ENCODE results near the gene GOLGA6C. TPM values are rescaled to one million over a fixed set of nuclear protein-coding genes. Genes with fewer than 3 reads are reported as not detected.
"Not testable (repeated sequence)": the region's sequence is repeated elsewhere in the genome, so short reads cannot be mapped to it uniquely, and the experiment has no call there.

The GOLGA6C gene
- polyA plus RNA-seq, 1 donor (not counting 4 experiments of a cell fraction or from before 2014, with no cell fraction given), result not detected

DNA sequence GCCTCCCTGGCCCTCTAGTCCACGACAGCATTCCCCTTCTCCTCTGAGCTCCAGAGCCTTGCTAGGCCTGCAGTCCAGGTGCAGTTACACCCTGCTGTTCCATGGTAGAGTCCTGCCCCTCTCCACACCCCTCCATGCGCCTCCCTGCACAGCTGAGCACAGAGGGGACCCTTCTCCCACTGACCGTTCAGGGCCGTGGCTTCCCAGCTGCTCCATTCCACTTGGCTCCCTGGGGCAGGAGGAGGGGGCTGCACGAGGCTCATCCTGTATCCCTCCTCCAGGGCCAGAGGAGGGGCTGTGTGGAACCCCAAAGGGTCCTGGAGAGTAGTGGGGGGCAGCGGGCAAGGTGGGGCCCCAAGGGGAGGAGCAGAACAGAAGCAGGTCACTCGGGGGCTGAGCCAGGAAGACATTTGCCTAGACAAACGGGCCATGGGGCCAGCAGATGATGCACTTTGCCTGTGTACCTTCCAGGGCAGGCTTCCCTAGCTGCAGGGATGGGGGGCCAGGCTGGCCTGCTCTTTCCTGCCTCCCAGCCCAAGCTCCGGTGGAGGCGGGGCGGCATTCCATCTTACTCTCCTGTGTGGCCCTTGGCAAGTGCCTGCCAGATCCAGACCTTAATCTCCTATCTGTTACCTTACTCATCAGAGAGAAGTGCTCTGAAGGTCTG is 20.7 kb upstream of the GOLGA6C start:
- no peaks in the 10 kb centered on the region for H3K4me1 ChIP-seq (ENCODE audit: control insufficient read depth, extremely low read depth, insufficient read depth, low read length)
- no peaks in the 10 kb centered on the region for H3K9me3 ChIP-seq (ENCODE audit: control insufficient read depth, low read depth, low read length)
- H3K79me2 ChIP-seq (ENCODE audit: control insufficient read depth, insufficient read depth, low read length), result no peaks in the 10 kb centered on the region
- DNase-seq (ENCODE audit: low read depth, low spot score), result no peak
- H3K27me3 ChIP-seq (ENCODE audit: control insufficient read depth, extremely low read depth, insufficient read depth, low read length), result peaks cover 44% of the 10 kb centered on the region
- H3K36me3 ChIP-seq (ENCODE audit: control insufficient read depth in 2 of 2, extremely low read depth in 1 of 2, insufficient read depth in 2 of 2, low read length in 2 of 2), result no peaks in the 10 kb centered on the region
- H3K4me3 ChIP-seq (ENCODE audit: control insufficient read depth in 2 of 3, extremely low read depth in 1 of 3, insufficient read depth in 2 of 3, low read depth in 1 of 3, low read length in 3 of 3), result no peak overlapping the region
- TF ChIP-seq, protein P1, sequence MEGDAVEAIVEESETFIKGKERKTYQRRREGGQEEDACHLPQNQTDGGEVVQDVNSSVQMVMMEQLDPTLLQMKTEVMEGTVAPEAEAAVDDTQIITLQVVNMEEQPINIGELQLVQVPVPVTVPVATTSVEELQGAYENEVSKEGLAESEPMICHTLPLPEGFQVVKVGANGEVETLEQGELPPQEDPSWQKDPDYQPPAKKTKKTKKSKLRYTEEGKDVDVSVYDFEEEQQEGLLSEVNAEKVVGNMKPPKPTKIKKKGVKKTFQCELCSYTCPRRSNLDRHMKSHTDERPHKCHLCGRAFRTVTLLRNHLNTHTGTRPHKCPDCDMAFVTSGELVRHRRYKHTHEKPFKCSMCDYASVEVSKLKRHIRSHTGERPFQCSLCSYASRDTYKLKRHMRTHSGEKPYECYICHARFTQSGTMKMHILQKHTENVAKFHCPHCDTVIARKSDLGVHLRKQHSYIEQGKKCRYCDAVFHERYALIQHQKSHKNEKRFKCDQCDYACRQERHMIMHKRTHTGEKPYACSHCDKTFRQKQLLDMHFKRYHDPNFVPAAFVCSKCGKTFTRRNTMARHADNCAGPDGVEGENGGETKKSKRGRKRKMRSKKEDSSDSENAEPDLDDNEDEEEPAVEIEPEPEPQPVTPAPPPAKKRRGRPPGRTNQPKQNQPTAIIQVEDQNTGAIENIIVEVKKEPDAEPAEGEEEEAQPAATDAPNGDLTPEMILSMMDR (optimal IDR thresholded peaks at IDR 0.05 in 1 of 3, IDR thresholded peaks at IDR 0.05 in 1 of 3, conservative IDR thresholded peaks at IDR 0.05 in 1 of 3; ENCODE audit: extremely low read depth in 1 of 3, insufficient read depth in 2 of 3, low read length in 3 of 3), result no peak
- no peak for TF ChIP-seq EZH2 (IDR thresholded peaks at IDR 0.05; ENCODE audit: low read length)
- dilution Hi-C loops (cut with MboI; ENCODE audit: extremely low pct_ligation_motif_present, low sequenced_read_pairs), result no loop called here
- no peak overlapping the region for H2AFZ ChIP-seq (ENCODE audit: control insufficient read depth, low read length)
- H4K20me1 ChIP-seq (ENCODE audit: control insufficient read depth, extremely low read depth, insufficient read depth, low read length), result no peaks in the 10 kb centered on the region
- H3K9me1 ChIP-seq (ENCODE audit: control insufficient read depth, extremely low read depth, insufficient read depth, low read length), result no peaks in the 10 kb centered on the region
- no peak overlapping the region for H3K4me2 ChIP-seq (ENCODE audit: control insufficient read depth, extremely low read depth, insufficient read depth, low read depth, low read length)
- FAIRE-seq, result no peak
- no peak overlapping the region for H3K27ac ChIP-seq (ENCODE audit: control insufficient read depth, insufficient read depth, low read length)
- no peak overlapping the region for H3K9ac ChIP-seq (ENCODE audit: control insufficient read depth, extremely low read depth, insufficient read depth, low read length)

DNA sequence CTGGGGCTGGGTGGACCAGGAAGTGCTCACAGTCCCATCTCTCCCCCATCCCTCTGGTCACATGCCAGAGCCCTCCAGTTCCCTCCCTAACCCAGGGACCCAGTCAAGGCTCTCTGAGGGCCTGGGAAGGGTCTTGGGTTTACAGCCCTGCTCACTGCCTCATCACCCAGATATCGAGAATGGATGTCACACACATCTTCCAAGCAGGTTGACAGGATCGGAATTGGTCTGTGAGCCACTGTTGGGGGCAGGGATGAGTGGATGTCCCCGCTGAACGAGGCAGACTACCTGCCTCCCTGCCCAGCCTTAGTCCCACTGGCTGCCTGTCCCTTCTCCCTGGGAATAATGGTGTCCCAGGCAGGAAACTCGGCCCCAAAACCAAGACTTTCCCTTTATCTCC is 20.0 kb upstream of the GOLGA6C start:
- no peaks in the 10 kb centered on the region for H3K36me3 ChIP-seq (ENCODE audit: control insufficient read depth in 2 of 2, extremely low read depth in 1 of 2, insufficient read depth in 2 of 2, low read length in 2 of 2)
- no peaks in the 10 kb centered on the region for H4K20me1 ChIP-seq (ENCODE audit: control insufficient read depth, extremely low read depth, insufficient read depth, low read length)
- no peak overlapping the region for H2AFZ ChIP-seq (ENCODE audit: control insufficient read depth, low read length)
- DNase-seq (ENCODE audit: low read depth, low spot score), result no peak
- peaks cover 37% of the 10 kb centered on the region for H3K27me3 ChIP-seq (ENCODE audit: control insufficient read depth, extremely low read depth, insufficient read depth, low read length)
- no peaks in the 10 kb centered on the region for H3K9me1 ChIP-seq (ENCODE audit: control insufficient read depth, extremely low read depth, insufficient read depth, low read length)
- H3K9me3 ChIP-seq (ENCODE audit: control insufficient read depth, low read depth, low read length), result no peaks in the 10 kb centered on the region
- no peak overlapping the region for H3K4me2 ChIP-seq (ENCODE audit: control insufficient read depth, extremely low read depth, insufficient read depth, low read depth, low read length)
- TF ChIP-seq EZH2 (IDR thresholded peaks at IDR 0.05; ENCODE audit: low read length), result no peak
- TF ChIP-seq, protein P1 (optimal IDR thresholded peaks at IDR 0.05 in 1 of 3, IDR thresholded peaks at IDR 0.05 in 1 of 3, conservative IDR thresholded peaks at IDR 0.05 in 1 of 3; ENCODE audit: extremely low read depth in 1 of 3, insufficient read depth in 2 of 3, low read length in 3 of 3), result no peak
- H3K4me3 ChIP-seq (ENCODE audit: control insufficient read depth in 2 of 3, extremely low read depth in 1 of 3, insufficient read depth in 2 of 3, low read depth in 1 of 3, low read length in 3 of 3), result no peak overlapping the region
- dilution Hi-C loops (cut with MboI; ENCODE audit: extremely low pct_ligation_motif_present, low sequenced_read_pairs), result no loop called here
- H3K27ac ChIP-seq (ENCODE audit: control insufficient read depth, insufficient read depth, low read length), result no peak overlapping the region
- no peak overlapping the region for H3K9ac ChIP-seq (ENCODE audit: control insufficient read depth, extremely low read depth, insufficient read depth, low read length)
- no peaks in the 10 kb centered on the region for H3K79me2 ChIP-seq (ENCODE audit: control insufficient read depth, insufficient read depth, low read length)
- no peaks in the 10 kb centered on the region for H3K4me1 ChIP-seq (ENCODE audit: control insufficient read depth, extremely low read depth, insufficient read depth, low read length)
- no peak for FAIRE-seq

DNA sequence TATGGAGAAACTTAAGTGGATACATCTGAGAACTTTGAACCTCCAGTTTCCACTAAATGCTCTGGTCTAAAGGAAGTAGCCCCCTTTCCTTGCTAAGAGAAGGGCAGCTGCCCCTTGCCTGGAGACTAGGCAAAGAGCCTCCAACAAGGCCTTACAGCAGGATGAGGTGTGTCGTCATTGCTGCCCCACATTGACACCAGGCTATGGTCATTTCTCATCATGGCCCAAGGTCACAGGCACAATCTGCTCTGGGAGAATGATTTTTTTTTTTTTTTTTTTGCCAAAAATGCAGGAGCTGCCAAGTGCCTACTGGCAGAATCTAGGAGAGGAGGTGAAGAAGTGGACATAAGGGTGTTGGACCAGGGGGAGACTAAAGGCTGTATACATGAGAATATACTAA is 12.4 kb upstream of the GOLGA6C start:
- H3K4me3 ChIP-seq (ENCODE audit: control insufficient read depth in 2 of 3, extremely low read depth in 1 of 3, insufficient read depth in 2 of 3, low read depth in 1 of 3, low read length in 3 of 3); H2AFZ ChIP-seq (ENCODE audit: control insufficient read depth, low read length); H4K20me1 ChIP-seq (ENCODE audit: control insufficient read depth, extremely low read depth, insufficient read depth, low read length); H3K79me2 ChIP-seq (ENCODE audit: control insufficient read depth, insufficient read depth, low read length); H3K4me1 ChIP-seq (ENCODE audit: control insufficient read depth, extremely low read depth, insufficient read depth, low read length); H3K9me3 ChIP-seq (ENCODE audit: control insufficient read depth, low read depth, low read length); dilution Hi-C loops (cut with MboI; ENCODE audit: extremely low pct_ligation_motif_present, low sequenced_read_pairs); H3K9me1 ChIP-seq (ENCODE audit: control insufficient read depth, extremely low read depth, insufficient read depth, low read length); H3K27ac ChIP-seq (ENCODE audit: control insufficient read depth, insufficient read depth, low read length); DNase-seq (ENCODE audit: low read depth, low spot score); FAIRE-seq; H3K4me2 ChIP-seq (ENCODE audit: control insufficient read depth, extremely low read depth, insufficient read depth, low read depth, low read length); H3K9ac ChIP-seq (ENCODE audit: control insufficient read depth, extremely low read depth, insufficient read depth, low read length); H3K36me3 ChIP-seq (ENCODE audit: control insufficient read depth in 2 of 2, extremely low read depth in 1 of 2, insufficient read depth in 2 of 2, low read length in 2 of 2): not testable (repeated sequence)
- H3K27me3 ChIP-seq (ENCODE audit: control insufficient read depth, extremely low read depth, insufficient read depth, low read length), result peaks cover 13% of the 10 kb centered on the region

DNA sequence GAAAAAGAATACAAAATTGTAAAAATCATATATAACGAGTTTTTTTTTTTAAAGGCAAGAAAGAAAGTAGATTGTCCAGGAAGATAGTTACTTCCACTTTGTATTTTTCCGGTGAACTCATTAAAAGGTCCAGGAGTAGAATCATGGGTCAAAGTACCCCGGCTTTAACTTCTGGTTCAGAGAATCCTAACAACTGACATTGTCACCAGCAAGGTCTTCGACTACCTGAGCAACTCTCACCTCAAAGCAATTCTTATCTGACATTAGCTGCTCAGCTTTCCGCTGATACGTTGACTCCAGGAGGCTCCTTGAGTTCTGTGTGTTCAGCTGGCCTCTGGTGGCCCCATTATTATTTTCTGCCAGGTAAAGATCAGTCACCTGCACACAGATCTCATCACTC is 9.1 kb upstream of the GOLGA6C start:
- FAIRE-seq; H3K79me2 ChIP-seq (ENCODE audit: control insufficient read depth, insufficient read depth, low read length); DNase-seq (ENCODE audit: low read depth, low spot score); H3K9me1 ChIP-seq (ENCODE audit: control insufficient read depth, extremely low read depth, insufficient read depth, low read length); H2AFZ ChIP-seq (ENCODE audit: control insufficient read depth, low read length); H3K27ac ChIP-seq (ENCODE audit: control insufficient read depth, insufficient read depth, low read length); dilution Hi-C loops (cut with MboI; ENCODE audit: extremely low pct_ligation_motif_present, low sequenced_read_pairs); H3K4me3 ChIP-seq (ENCODE audit: control insufficient read depth in 2 of 3, extremely low read depth in 1 of 3, insufficient read depth in 2 of 3, low read depth in 1 of 3, low read length in 3 of 3); H3K9me3 ChIP-seq (ENCODE audit: control insufficient read depth, low read depth, low read length); H3K9ac ChIP-seq (ENCODE audit: control insufficient read depth, extremely low read depth, insufficient read depth, low read length); H4K20me1 ChIP-seq (ENCODE audit: control insufficient read depth, extremely low read depth, insufficient read depth, low read length); H3K4me2 ChIP-seq (ENCODE audit: control insufficient read depth, extremely low read depth, insufficient read depth, low read depth, low read length); H3K36me3 ChIP-seq (ENCODE audit: control insufficient read depth in 2 of 2, extremely low read depth in 1 of 2, insufficient read depth in 2 of 2, low read length in 2 of 2); H3K4me1 ChIP-seq (ENCODE audit: control insufficient read depth, extremely low read depth, insufficient read depth, low read length): not testable (repeated sequence)
- peaks cover 20% of the 10 kb centered on the region for H3K27me3 ChIP-seq (ENCODE audit: control insufficient read depth, extremely low read depth, insufficient read depth, low read length)
